ENCODE measurements around the gene OTUD1. TPM values are rescaled to one million over a fixed set of nuclear protein-coding genes. Genes with fewer than 3 reads are reported as not detected.

Gene OTUD1
- total RNA-seq, 1 experiment from 2014 or later: 3.8 TPM

DNA sequence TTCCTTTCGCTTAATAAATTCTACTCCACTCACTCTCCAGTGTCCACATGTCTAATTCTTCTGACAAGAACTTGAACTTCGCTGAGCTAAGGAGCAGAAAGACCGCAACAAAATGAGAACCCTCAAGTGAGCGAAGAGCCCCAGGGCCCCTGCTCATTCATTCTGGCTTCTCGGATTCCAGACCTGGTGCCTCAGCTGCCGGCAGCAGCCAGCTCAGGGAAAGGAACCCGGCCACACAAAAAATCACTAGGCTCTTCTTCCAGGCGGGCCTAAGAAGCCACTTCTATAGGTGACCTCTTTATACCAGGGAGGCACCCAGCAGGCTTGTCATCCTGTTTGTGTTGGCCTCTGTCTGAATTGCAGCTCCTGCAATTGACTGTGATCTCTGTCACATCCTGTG lies 33.3 kb downstream of the OTUD1 start:
- Histone ChIP-seq H4K20me1 (ENCODE audit: control insufficient read depth, insufficient read depth, insufficient read length) (no peaks in the 10 kb centered on the region), H3K27me3 (ENCODE audit: insufficient read depth, low read length) (no peaks in the 10 kb centered on the region), H3K9me3 (ENCODE audit: control insufficient read depth, low read depth, low read length) (no peaks in the 10 kb centered on the region), H2BK12ac (ENCODE audit: insufficient read length, low read depth, low read length) (no peak overlapping the region), H4K91ac (ENCODE audit: insufficient read length, low read depth, low read length) (no peak overlapping the region), H2AK5ac (ENCODE audit: insufficient read length, low read length) (no peak overlapping the region), H3T11ph (ENCODE audit: low read length) (no peak overlapping the region), H2AFZ (ENCODE audit: low read length) (no peak overlapping the region), H4K8ac (replicated peaks; ENCODE audit: insufficient read length, low read depth, low read length) (no peak overlapping the region), H2BK120ac (ENCODE audit: low read depth, low read length, poor library complexity, severe bottlenecking) (no peak overlapping the region), H3K4ac (ENCODE audit: low read depth, low read length) (no peak overlapping the region), H3K4me1 (ENCODE audit: insufficient read depth, low read length) (no peaks in the 10 kb centered on the region), H3K9ac (ENCODE audit: extremely low read depth, insufficient read length, low read length) (no peak overlapping the region), H3K14ac (ENCODE audit: insufficient read depth, low read length) (no peak overlapping the region), H3K79me2 (ENCODE audit: insufficient read depth, low read length) (no peaks in the 10 kb centered on the region), H3K4me2 (ENCODE audit: insufficient read depth, insufficient read length, low read length) (no peak overlapping the region), H3K23me2 (ENCODE audit: insufficient read length, low read depth, low read length, poor library complexity, severe bottlenecking) (no peaks in the 10 kb centered on the region), H3K27ac (ENCODE audit: insufficient read length, low read depth, low read length) (no peak overlapping the region), H2BK15ac (ENCODE audit: low read depth, low read length) (no peak overlapping the region), H3K18ac (ENCODE audit: insufficient read length, low read depth, low read length) (no peak overlapping the region), H3K56ac (ENCODE audit: insufficient read length, low read depth, low read length) (no peak overlapping the region), H4K5ac (ENCODE audit: insufficient read length, low read depth, low read length) (no peak overlapping the region), H3K79me1 (ENCODE audit: insufficient read depth, low read depth, low read length, poor library complexity, severe bottlenecking) (no peaks in the 10 kb centered on the region), H2BK5ac (ENCODE audit: insufficient read length, low read length) (no peak overlapping the region), H3K23ac (ENCODE audit: insufficient read length, low read depth, low read length) (no peak overlapping the region), H2BK20ac (ENCODE audit: low read depth, low read length, poor library complexity, severe bottlenecking) (no peak overlapping the region)
- Mint-ChIP-seq H3K4me3 (no peak overlapping the region), H3K36me3 (ENCODE audit: insufficient read depth in 1 of 3, low read depth in 3 of 3) (no peaks in the 10 kb centered on the region), H3K27me3 (ENCODE audit: low read depth) (no peaks in the 10 kb centered on the region; the same call in 1 of the 2 replicates), H3K27ac (no peak overlapping the region), H3K4me1 (peaks cover 23 to 26% of the 10 kb centered on the region in 2 experiments), H3K9me3 (no peaks in the 10 kb centered on the region)
- DNase-seq: no peak
- WGBS (ENCODE audit: extremely low coverage, insufficient read length, low lambda C conversion rate): no CpG with 5 or more reads among the region's 8 CpGs
- TF ChIP-seq, protein P1, sequence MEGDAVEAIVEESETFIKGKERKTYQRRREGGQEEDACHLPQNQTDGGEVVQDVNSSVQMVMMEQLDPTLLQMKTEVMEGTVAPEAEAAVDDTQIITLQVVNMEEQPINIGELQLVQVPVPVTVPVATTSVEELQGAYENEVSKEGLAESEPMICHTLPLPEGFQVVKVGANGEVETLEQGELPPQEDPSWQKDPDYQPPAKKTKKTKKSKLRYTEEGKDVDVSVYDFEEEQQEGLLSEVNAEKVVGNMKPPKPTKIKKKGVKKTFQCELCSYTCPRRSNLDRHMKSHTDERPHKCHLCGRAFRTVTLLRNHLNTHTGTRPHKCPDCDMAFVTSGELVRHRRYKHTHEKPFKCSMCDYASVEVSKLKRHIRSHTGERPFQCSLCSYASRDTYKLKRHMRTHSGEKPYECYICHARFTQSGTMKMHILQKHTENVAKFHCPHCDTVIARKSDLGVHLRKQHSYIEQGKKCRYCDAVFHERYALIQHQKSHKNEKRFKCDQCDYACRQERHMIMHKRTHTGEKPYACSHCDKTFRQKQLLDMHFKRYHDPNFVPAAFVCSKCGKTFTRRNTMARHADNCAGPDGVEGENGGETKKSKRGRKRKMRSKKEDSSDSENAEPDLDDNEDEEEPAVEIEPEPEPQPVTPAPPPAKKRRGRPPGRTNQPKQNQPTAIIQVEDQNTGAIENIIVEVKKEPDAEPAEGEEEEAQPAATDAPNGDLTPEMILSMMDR (conservative IDR thresholded peaks at IDR 0.05): no peak
